K562 (cell line): ENCODE data around the gene ZDHHC8. TPM values are rescaled to one million over a fixed set of nuclear protein-coding genes. Genes with fewer than 3 reads are reported as not detected.
A peak's percentile ranks its signal among the peaks of the same experiment; 100 is the strongest.

ENCODE experiments used
- ATF7 ChIP-seq: fragments of 450-650 bp; IDR thresholded peaks from 2 replicates; pipeline ENCODE4 v1.7.1; 2014; ENCODE audit warnings: mild to moderate bottlenecking, moderate library complexity
- CHD7 ChIP-seq: fragments of 200-600 bp; sonication (generic); IDR thresholded peaks from one replicate; pipeline ENCODE4 v1.6.1; 2012; ENCODE audit warnings: mild to moderate bottlenecking, low read depth, low read length, inconsistent platforms
- MEF2D ChIP-seq: conservative IDR thresholded peaks from 2 replicates; pipeline ENCODE4 v1.6.1; 2016; ENCODE audit warnings: low read depth, missing genetic modification characterization, missing compliant biosample characterization
- NFIC ChIP-seq: fragments of 450-650 bp; IDR thresholded peaks from 2 replicates; pipeline ENCODE4 v1.6.1; 2017; ENCODE audit warnings: mild to moderate bottlenecking, inconsistent platforms
- PTRF ChIP-seq: fragments of 450-650 bp; IDR thresholded peaks from 2 replicates; pipeline ENCODE4 v1.6.1; 2016; ENCODE audit warnings: mild to moderate bottlenecking, missing genetic modification characterization, missing compliant biosample characterization
- SIX5 ChIP-seq, 2 experiments: IDR thresholded peaks; 2 replicates each; pipeline ENCODE4 v1.6.1; 2011; ENCODE audit warnings: low read length in 2 of 2, borderline replicate concordance in 1 of 2, low read depth in 1 of 2, mild to moderate bottlenecking in 1 of 2, moderate library complexity in 1 of 2; ENCODE audit not compliant: insufficient read depth in 1 of 2
- ZNF696 ChIP-seq: fragments of 250-450 bp; sonication (Bioruptor Pico); conservative IDR thresholded peaks from 2 replicates; pipeline ENCODE4 v1.4.0; 2020; ENCODE audit warnings: mild to moderate bottlenecking, moderate library complexity
- polyA plus RNA-seq, 8 experiments: library from polyadenylated mRNA; depleted of rRNA in 4 of 8; stranded (reverse) in 5 of 8; unstranded in 3 of 8; fragments of >200 nt; fragmentation: Nextera tagmentation in 2 of 8; fragmentation: Illumina TruSeq in 1 of 8; extraction: Ambion mirVana in 2 of 8; extraction: Trizol in 1 of 8; gene quantifications; 2 replicates each; pipeline versions ENCODE4 v1.2.1 to v1.2.3, GENCODE V29; 2011 to 2014; ENCODE audit warnings: inconsistent platforms in 1 of 8, missing spikeins in 1 of 8
- total RNA-seq, 7 experiments: library from RNA; depleted of rRNA in 6 of 7; stranded (reverse); fragments of >200 nt in 6 of 7; fragmentation: Illumina TruSeq in 2 of 7; extraction: Trizol in 2 of 7; gene quantifications; 2 replicates each; pipeline versions ENCODE4 v1.2.1 to v1.2.3, GENCODE V29; 2011 to 2021; ENCODE audit warnings: low replicate concordance in 1 of 7
- TF ChIP-seq, protein P1 (sequence below): fragments of 250-450 bp; sonication (Bioruptor Pico); IDR thresholded peaks from 2 replicates; pipeline ENCODE4 v1.5.0; 2021; ENCODE audit warnings: mild to moderate bottlenecking, moderate library complexity

The ZDHHC8 gene
- total and polyA plus RNA-seq, 9 of the 15 experiments (the other 6 are each of a cell fraction or from before 2014, with no cell fraction given), result 0.04 to 109 (median 16.4) TPM

DNA sequence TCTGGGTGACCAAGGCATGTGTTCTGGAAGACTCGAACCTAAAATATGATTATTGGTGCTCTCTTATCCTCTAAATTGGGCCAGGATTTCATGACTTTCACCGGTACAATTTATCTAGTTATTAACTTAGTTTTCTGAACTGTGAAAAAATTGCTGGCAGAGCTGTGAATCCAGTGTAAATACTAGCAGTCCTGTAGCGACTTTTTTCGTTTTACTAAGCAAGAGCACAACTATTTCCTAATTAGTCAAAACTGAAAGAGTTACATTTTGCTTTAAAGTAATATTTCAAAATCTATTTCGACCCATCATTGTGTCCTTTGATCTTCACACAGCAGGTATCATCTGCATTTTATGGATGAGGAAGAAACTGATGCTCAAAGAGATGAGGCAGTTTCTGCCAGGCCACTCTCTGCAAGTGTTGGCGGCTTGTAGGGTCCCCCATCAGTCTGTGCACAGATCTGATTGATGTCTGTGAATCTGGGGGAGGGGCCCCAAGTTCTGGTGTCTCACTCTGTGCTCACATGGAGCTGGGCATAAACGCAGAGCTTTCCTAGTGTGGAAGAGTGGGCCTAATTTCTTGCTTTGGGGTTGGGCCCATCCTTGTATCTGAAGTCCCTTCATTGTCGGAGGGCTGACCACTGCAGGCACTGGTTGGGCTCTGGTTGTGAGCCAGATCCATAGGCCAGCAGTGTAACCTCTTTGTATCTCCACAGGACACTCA lies 13.1 kb upstream of the ZDHHC8 start (continued):
- TF ChIP-seq CHD7, result peak; percentile 65
- no peak for TF ChIP-seq ZNF696 (CRISPR knock-in tag)
- no peak for TF ChIP-seq ATF7
- no peak for TF ChIP-seq PTRF (tag)
- TF ChIP-seq NFIC, result no peak
- TF ChIP-seq, protein P1, sequence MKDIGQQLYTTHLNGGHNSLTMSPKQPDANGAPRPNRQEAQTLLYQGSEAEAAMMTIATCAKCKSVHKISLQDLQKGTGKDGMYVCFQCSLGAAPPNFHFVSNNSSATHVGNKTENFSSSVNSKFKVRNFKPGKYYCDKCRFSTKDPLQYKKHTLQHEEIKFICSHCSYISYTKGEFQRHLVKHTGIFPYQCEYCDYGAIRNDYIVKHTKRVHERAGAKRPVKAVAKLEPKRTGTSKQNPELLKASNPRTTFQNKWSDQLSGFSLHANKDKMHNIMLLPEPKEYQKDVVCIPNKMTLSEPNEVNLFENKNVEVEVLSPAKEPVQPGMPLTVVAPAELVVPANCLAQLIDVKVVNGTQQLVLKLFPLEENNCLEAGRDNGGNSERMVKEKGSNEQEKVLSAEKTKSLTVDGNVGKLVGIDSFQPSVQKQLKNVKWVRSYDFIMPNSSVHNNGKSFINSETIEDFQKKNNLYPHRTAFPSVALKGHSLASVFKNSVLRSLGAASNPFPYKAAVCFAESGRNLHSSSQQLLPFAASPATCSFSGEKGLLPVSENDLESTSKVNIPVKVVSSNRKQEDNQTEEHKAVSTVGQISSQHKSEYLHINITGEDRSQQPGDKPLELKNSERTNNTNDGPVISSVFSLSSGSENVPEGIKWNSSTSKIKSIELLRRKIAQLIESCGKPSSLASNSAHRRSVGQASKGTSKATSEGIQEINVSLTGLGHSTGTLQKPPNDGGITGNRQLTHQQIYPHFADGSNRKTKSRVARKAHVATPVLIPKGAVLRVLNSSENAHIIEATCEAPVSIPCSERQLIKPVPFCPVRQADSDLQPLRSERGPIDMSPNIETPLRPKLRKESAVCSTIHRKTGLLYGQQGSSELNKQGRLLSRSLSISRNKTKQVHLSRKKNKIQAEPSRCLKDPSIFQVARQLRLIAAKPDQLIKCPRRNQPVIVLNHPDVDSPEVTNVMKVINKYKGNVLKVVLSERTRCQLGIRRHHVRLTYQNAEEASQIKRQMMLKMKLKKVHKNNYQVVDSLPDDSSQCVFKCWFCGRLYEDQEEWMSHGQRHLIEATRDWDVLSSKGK (CRISPR knock-in tag), result no peak
- TF ChIP-seq MEF2D (tag), result no peak
- no peak for TF ChIP-seq SIX5 (IDR thresholded peaks at IDR 0.05; ENCODE audit: borderline replicate concordance in 1 of 2, insufficient read depth in 1 of 2, low read depth in 1 of 2, low read length in 2 of 2)
